H1 (cell line): ENCODE measurements around the gene LFNG.

Experiments used
- POLR2AphosphoS5 ChIP-seq: IDR thresholded peaks from 2 replicates; pipeline ENCODE4 v1.6.1; 2011; ENCODE audit warnings: low read depth, low read length
- TF ChIP-seq, protein P1 (sequence below), 3 experiments: IDR thresholded peaks; 1 replicate in 2 of 3; 2 replicates in 1 of 3; pipeline versions ENCODE4 v1.5.1 to v1.6.1; 2011; ENCODE audit warnings: low read length in 3 of 3, mild to moderate bottlenecking in 3 of 3, inconsistent platforms in 2 of 3, low read depth in 1 of 3, moderate library complexity in 1 of 3; ENCODE audit not compliant: insufficient read depth in 1 of 3; ENCODE audit errors: control extremely low read depth in 1 of 3

DNA sequence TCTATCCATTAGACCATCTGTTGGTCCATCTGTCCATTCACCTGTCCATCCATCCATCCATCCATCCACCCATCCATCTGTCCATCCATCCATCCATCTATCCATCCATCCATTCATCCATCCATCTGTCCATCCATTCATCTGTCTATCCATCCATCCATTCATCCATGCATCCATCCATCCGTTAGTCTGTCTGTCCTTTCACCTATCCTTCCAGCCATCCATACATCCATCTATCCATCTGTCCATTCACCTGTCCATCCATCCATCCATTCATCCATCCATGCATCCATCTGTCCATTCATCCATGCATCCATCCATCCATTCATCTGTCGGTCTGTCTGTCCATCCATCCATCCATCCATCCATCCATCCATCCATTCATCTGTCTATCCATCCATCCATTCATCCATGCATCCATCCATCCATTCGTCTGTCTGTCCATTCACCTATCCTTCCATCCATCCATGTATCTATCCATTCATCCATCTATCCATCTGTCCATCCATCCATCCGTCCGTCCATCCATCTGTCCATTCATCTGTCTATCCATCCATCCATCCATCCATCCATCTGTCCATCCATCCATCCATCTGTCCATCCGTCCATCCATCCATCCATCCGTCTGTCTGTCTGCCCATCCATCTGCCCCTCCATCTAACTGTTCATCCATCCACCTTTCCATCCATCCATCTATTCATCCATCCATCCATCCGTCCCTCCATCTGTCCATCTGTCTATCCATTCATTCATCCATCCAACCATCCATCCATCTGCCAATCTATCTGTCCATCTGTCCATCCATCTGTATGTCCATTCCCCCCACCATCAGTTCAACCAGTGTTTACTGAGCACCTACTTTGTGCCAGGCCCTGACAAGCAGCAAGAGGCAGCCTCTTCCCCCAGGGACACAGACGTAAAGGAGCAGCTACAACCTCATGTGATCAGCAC lies 4.8 kb upstream of the LFNG start:
- TF ChIP-seq, protein P1, sequence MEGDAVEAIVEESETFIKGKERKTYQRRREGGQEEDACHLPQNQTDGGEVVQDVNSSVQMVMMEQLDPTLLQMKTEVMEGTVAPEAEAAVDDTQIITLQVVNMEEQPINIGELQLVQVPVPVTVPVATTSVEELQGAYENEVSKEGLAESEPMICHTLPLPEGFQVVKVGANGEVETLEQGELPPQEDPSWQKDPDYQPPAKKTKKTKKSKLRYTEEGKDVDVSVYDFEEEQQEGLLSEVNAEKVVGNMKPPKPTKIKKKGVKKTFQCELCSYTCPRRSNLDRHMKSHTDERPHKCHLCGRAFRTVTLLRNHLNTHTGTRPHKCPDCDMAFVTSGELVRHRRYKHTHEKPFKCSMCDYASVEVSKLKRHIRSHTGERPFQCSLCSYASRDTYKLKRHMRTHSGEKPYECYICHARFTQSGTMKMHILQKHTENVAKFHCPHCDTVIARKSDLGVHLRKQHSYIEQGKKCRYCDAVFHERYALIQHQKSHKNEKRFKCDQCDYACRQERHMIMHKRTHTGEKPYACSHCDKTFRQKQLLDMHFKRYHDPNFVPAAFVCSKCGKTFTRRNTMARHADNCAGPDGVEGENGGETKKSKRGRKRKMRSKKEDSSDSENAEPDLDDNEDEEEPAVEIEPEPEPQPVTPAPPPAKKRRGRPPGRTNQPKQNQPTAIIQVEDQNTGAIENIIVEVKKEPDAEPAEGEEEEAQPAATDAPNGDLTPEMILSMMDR (IDR thresholded peaks at IDR 0.05; ENCODE audit: control extremely low read depth in 1 of 3, insufficient read depth in 1 of 3, low read depth in 1 of 3, low read length in 3 of 3): no peak
- TF ChIP-seq POLR2AphosphoS5: no peak
